Measurements from ENCODE around the gene TBC1D26. TPM values are rescaled to one million over a fixed set of nuclear protein-coding genes. Genes with fewer than 3 reads are reported as not detected.

Gene TBC1D26
- total RNA-seq, 4 donors from 2014 or later, result 0.16 TPM; not detected in 3

- H3K4me3 ChIP-seq, result no peak overlapping the region
- no peaks in the 10 kb centered on the region for H3K4me1 ChIP-seq
- in situ Hi-C loops (cut with MboI; ENCODE audit: low pct_ligation_motif_present in 1 of 4, low pct_unique_long_range_greater_than_20kb in 1 of 4, low sequenced_read_pairs in 3 of 4) (no loop called here), intact Hi-C loops (cut with DNase I; ENCODE audit: low total_unique reads) (no loop called here)
- no peak overlapping the region for H3K27ac ChIP-seq
- H3K36me3 ChIP-seq, result no peaks in the 10 kb centered on the region
- no peaks in the 10 kb centered on the region for H3K9me3 ChIP-seq
- TF ChIP-seq POLR2AphosphoS5 (IDR thresholded peaks at IDR 0.05) (no peak), EP300 (IDR thresholded peaks at IDR 0.05; ENCODE audit: low read depth) (no peak), POLR2A (IDR thresholded peaks at IDR 0.05) (no peak), CTCF (IDR thresholded peaks at IDR 0.05) (no peak)
- DNase-seq, result no peak
- no peaks in the 10 kb centered on the region for H3K27me3 ChIP-seq
These were observed 44.8 kb downstream of the TBC1D26 start for GRCh38 chr17:15776871-15777270.

GRCh38 chr17:15777297-15777696 is 45.2 kb downstream of the TBC1D26 start:
- TF ChIP-seq POLR2A (IDR thresholded peaks at IDR 0.05) (no peak), POLR2AphosphoS5 (IDR thresholded peaks at IDR 0.05) (no peak)
- H3K4me3 ChIP-seq, result no peak overlapping the region
- 67 to 70% methylated on average over 1 of the region's 1 CpG for WGBS, 2 donors (ENCODE audit: low coverage in 1 of 2)
- H3K4me1 ChIP-seq, result no peaks in the 10 kb centered on the region
- H3K9me3 ChIP-seq, result no peaks in the 10 kb centered on the region
- no peak for DNase-seq
- no peaks in the 10 kb centered on the region for H3K27me3 ChIP-seq
- no peak overlapping the region for H3K27ac ChIP-seq
- in situ Hi-C loops (cut with MboI; ENCODE audit: low pct_ligation_motif_present in 1 of 4, low pct_unique_long_range_greater_than_20kb in 1 of 4, low sequenced_read_pairs in 3 of 4), result no loop called here
- H3K36me3 ChIP-seq, result no peaks in the 10 kb centered on the region
- intact Hi-C loops (cut with DNase I; ENCODE audit: low total_unique reads), result no loop called here

DNA sequence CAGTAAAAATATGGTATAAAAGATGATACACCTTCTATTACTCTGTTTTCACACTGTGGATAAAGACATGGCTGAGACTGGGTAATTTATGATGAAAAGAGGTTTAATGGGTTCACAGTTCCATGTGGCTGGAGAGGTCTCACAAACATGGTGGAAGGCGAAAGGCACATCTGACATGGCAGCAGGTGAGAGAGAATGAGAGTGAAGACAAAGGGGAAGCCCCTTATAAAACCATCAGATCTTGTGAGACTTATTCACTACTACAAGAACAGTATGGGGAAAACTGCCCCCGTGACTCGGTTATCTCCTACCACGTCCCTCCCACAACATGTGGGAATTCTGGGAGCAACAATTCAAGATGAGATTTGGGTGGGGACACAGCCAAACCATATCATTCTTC is 45.6 kb downstream of the TBC1D26 start:
- DNase-seq, result no peak
- H3K27me3 ChIP-seq, result no peaks in the 10 kb centered on the region
- no peak for TF ChIP-seq EP300 (IDR thresholded peaks at IDR 0.05; ENCODE audit: low read depth)
- TF ChIP-seq POLR2A (IDR thresholded peaks at IDR 0.05), result no peak
- TF ChIP-seq POLR2AphosphoS5 (IDR thresholded peaks at IDR 0.05), result no peak
- TF ChIP-seq CTCF (IDR thresholded peaks at IDR 0.05), result no peak
- no peaks in the 10 kb centered on the region for H3K36me3 ChIP-seq
- in situ Hi-C loops (cut with MboI; ENCODE audit: low pct_ligation_motif_present in 1 of 4, low pct_unique_long_range_greater_than_20kb in 1 of 4, low sequenced_read_pairs in 3 of 4) (no loop called here), intact Hi-C loops (cut with DNase I; ENCODE audit: low total_unique reads) (no loop called here)
- no peak overlapping the region for H3K4me3 ChIP-seq
- H3K9me3 ChIP-seq, result no peaks in the 10 kb centered on the region
- H3K4me1 ChIP-seq, result peaks cover 0 to 4% (median 0%) of the 10 kb centered on the region in 4 donors
- 73 to 87% methylated on average over 4 of the region's 4 CpGs for WGBS, 2 donors (ENCODE audit: low coverage in 1 of 2)
- H3K27ac ChIP-seq, result no peak overlapping the region

DNA sequence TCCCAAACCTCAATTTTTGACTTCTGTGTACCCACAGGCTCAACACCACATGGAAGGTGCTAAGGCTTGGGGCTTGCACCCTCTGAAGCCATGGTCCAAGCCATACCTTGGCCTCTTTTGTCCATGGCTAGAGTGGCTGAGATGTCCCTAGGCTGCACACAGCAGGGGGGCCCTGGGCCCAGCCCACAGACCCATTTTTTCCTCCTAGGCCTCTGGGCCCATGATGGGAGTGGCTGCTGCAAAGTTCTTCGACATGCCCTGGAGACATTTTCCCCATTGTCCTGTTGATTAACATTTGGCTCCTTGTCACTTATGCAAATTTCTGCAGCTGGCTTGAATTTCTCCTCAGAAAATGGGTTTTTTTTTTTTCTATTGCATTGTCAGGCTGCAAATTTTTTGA is 47.0 kb downstream of the TBC1D26 start:
- H3K27ac ChIP-seq, result no peak overlapping the region
- peaks cover 0 to 8% (median 0%) of the 10 kb centered on the region in 4 donors for H3K4me1 ChIP-seq
- intact Hi-C loops (cut with DNase I; ENCODE audit: low total_unique reads), result no loop called here
- WGBS, 2 donors (ENCODE audit: low coverage in 1 of 2), result 81% methylated on average over 1 of the region's 1 CpG; no CpG with 5 or more reads in 1 of the 2 donors
- no peaks in the 10 kb centered on the region for H3K9me3 ChIP-seq
- H3K4me3 ChIP-seq, result no peak overlapping the region
- H3K27me3 ChIP-seq, result no peaks in the 10 kb centered on the region
- TF ChIP-seq CTCF (IDR thresholded peaks at IDR 0.05), result no peak
- TF ChIP-seq POLR2A (IDR thresholded peaks at IDR 0.05), result no peak
- in situ Hi-C loops (cut with MboI; ENCODE audit: low pct_ligation_motif_present in 1 of 4, low pct_unique_long_range_greater_than_20kb in 1 of 4, low sequenced_read_pairs in 3 of 4), result no loop called here
- DNase-seq, result no peak
- no peaks in the 10 kb centered on the region for H3K36me3 ChIP-seq

DNA sequence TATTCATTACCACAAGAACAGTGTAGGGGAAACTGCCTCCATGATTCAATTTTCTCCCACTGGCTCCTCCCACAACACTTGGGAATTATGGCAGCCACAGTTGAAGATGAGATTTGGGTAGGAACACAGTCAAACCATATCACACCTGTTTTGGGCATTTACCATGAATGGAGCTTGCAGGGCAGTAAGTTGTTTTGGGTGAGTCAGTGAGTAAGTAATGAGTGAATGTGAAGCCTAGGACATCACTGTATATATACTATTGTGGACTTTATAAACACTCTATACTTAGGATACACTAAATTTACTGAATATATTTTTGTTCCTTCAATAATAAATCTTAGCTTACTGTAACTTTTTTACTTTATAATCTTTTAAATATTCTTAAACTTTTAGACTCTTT is 48.1 kb downstream of the TBC1D26 start:
- H3K36me3 ChIP-seq, result no peaks in the 10 kb centered on the region
- in situ Hi-C loops (cut with MboI; ENCODE audit: low pct_ligation_motif_present in 1 of 4, low pct_unique_long_range_greater_than_20kb in 1 of 4, low sequenced_read_pairs in 3 of 4), result no loop called here
- intact Hi-C loops (cut with DNase I; ENCODE audit: low total_unique reads), result no loop called here

More for the DNA sequence above, 48.1 kb downstream of the TBC1D26 start:
- DNase-seq, result no peak
- H3K9me3 ChIP-seq, result no peaks in the 10 kb centered on the region
- no peak overlapping the region for H3K27ac ChIP-seq
- H3K4me1 ChIP-seq, result peaks cover 0 to 14% (median 0%) of the 10 kb centered on the region in 4 donors
- TF ChIP-seq EP300 (IDR thresholded peaks at IDR 0.05; ENCODE audit: low read depth), result no peak
- TF ChIP-seq POLR2AphosphoS5 (IDR thresholded peaks at IDR 0.05), result no peak
- TF ChIP-seq POLR2A (IDR thresholded peaks at IDR 0.05), result no peak
- TF ChIP-seq CTCF (IDR thresholded peaks at IDR 0.05), result no peak
- no peak overlapping the region for H3K4me3 ChIP-seq
- no peaks in the 10 kb centered on the region for H3K27me3 ChIP-seq
